Fibroblast of lung (primary cell): Measurements from ENCODE around the gene DOCK8. TPM values are rescaled to one million over a fixed set of nuclear protein-coding genes. Genes with fewer than 3 reads are reported as not detected.

Source experiments
- DNase-seq, 2 donors: peaks; one replicate each; pipeline versions ENCODE4 v3.0.0 to v3.0.0-alpha.2; 2010; ENCODE audit warnings: low read depth in 2 of 2
- H2AFZ ChIP-seq: 2 replicates; pipeline ENCODE4 v1.5.1; 2012; ENCODE audit warnings: low read length, control low read depth, inconsistent platforms
- H3K27ac ChIP-seq: 2 replicates; pipeline ENCODE4 v1.5.1; 2011; ENCODE audit warnings: low read length, control low read depth; ENCODE audit not compliant: insufficient read depth
- H3K27me3 ChIP-seq: 2 replicates; pipeline ENCODE4 v1.5.1; 2011; ENCODE audit warnings: mild to moderate bottlenecking, low read length; ENCODE audit not compliant: control insufficient read depth, insufficient read depth
- H3K36me3 ChIP-seq: 2 replicates; pipeline ENCODE4 v1.5.1; 2011; ENCODE audit warnings: low read length; ENCODE audit not compliant: control insufficient read depth, insufficient read depth
- H3K4me1 ChIP-seq: 2 replicates; pipeline ENCODE4 v1.5.1; 2011; ENCODE audit warnings: low read length; ENCODE audit not compliant: control insufficient read depth, insufficient read depth; ENCODE audit errors: extremely low read depth
- H3K4me2 ChIP-seq: 2 replicates; pipeline ENCODE4 v1.5.1; 2011; ENCODE audit warnings: low read length, control low read depth; ENCODE audit not compliant: insufficient read depth; ENCODE audit errors: extremely low read depth
- H3K4me3 ChIP-seq, 4 experiments: fragments of 200-600 bp in 1 of 4; sonication (generic) in 1 of 4; replicated peaks in 1 of 4; 2 replicates each; pipeline ENCODE4 v1.5.1; 2011 to 2016; ENCODE audit warnings: low read length in 4 of 4, low read depth in 3 of 4, mild to moderate bottlenecking in 3 of 4, control low read depth in 2 of 4, inconsistent platforms in 1 of 4, mixed read lengths in 1 of 4; ENCODE audit not compliant: insufficient read depth in 1 of 4; ENCODE audit errors: control extremely low read depth in 1 of 4
- H3K79me2 ChIP-seq: 2 replicates; pipeline ENCODE4 v1.5.1; 2012; ENCODE audit warnings: mild to moderate bottlenecking, low read length, inconsistent platforms; ENCODE audit not compliant: control insufficient read depth, insufficient read depth
- H3K9ac ChIP-seq: 2 replicates; pipeline ENCODE4 v1.5.1; 2011; ENCODE audit warnings: mild to moderate bottlenecking, low read length, control low read depth; ENCODE audit not compliant: insufficient read depth
- H3K9me3 ChIP-seq: 2 replicates; pipeline ENCODE4 v1.5.1; 2012; ENCODE audit warnings: low read depth, low read length; ENCODE audit not compliant: control insufficient read depth, insufficient read depth
- H4K20me1 ChIP-seq: 2 replicates; pipeline ENCODE4 v1.5.1; 2011; ENCODE audit warnings: low read length; ENCODE audit not compliant: control insufficient read depth, insufficient read depth; ENCODE audit errors: extremely low read depth
- EZH2 ChIP-seq: IDR thresholded peaks from 2 replicates; pipeline ENCODE4 v1.5.1; 2012; ENCODE audit warnings: low read length, control low read depth, mild to moderate bottlenecking; ENCODE audit errors: missing control alignments
- polyA plus RNA-seq, 2 donors: library from polyadenylated mRNA; depleted of rRNA in 1 of 2; stranded (reverse) in 1 of 2; unstranded in 1 of 2; fragments of >200 nt; gene quantifications; 2 replicates each; pipeline ENCODE4 v1.2.1, GENCODE V29; 2011 to 2012; ENCODE audit warnings: missing spikeins in 1 of 2
- total RNA-seq: library from RNA; depleted of rRNA; stranded (reverse); fragments of >200 nt; gene quantifications from 2 replicates; pipeline ENCODE4 v1.2.1, GENCODE V29; 2014
- TF ChIP-seq, protein P1 (sequence below), 2 donors: IDR thresholded peaks in 1 of 2; conservative IDR thresholded peaks in 1 of 2; 1 replicate in 1 of 2; 2 replicates in 1 of 2; pipeline ENCODE4 v1.5.1; 2011 to 2012; ENCODE audit warnings: low read length in 2 of 2, control low read depth in 1 of 2, inconsistent platforms in 1 of 2, low read depth in 1 of 2, mild to moderate bottlenecking in 1 of 2

DOCK8 gene
- total and polyA plus RNA-seq, 2 donors (not counting 1 experiment from before 2014, with no cell fraction given) = under 0.01 TPM; not detected in 1

DNA sequence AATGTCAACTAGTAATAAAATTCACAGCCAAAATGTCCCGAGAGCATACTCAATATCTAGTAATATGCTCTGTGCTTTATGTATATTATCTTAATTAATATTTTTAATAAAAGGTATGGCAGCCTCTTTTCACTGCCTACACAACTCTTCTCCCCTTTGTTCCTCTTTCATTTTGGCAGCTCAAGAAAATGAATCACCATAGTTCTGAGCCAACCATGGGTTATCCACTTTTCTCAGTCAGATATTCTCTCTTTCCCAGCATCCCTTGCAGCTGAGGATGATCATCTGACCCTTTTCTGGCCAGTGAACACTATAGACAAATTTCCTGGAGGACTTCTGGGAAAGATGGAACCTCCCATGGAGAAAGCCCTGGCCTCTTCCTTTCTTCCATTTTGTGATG, 8.2 kb upstream of the DOCK8 start:
- no peak for DNase-seq
- Histone ChIP-seq H3K4me1 (no peaks in the 10 kb centered on the region), H3K27ac (no peak overlapping the region), H2AFZ (no peak overlapping the region), H3K9me3 (no peaks in the 10 kb centered on the region), H3K4me3 (no peak overlapping the region), H3K79me2 (no peaks in the 10 kb centered on the region), H4K20me1 (no peaks in the 10 kb centered on the region), H3K27me3 (no peaks in the 10 kb centered on the region), H3K4me2 (no peak overlapping the region), H3K36me3 (no peaks in the 10 kb centered on the region), H3K9ac (no peak overlapping the region)
- TF ChIP-seq EZH2 = no peak
- TF ChIP-seq, protein P1, sequence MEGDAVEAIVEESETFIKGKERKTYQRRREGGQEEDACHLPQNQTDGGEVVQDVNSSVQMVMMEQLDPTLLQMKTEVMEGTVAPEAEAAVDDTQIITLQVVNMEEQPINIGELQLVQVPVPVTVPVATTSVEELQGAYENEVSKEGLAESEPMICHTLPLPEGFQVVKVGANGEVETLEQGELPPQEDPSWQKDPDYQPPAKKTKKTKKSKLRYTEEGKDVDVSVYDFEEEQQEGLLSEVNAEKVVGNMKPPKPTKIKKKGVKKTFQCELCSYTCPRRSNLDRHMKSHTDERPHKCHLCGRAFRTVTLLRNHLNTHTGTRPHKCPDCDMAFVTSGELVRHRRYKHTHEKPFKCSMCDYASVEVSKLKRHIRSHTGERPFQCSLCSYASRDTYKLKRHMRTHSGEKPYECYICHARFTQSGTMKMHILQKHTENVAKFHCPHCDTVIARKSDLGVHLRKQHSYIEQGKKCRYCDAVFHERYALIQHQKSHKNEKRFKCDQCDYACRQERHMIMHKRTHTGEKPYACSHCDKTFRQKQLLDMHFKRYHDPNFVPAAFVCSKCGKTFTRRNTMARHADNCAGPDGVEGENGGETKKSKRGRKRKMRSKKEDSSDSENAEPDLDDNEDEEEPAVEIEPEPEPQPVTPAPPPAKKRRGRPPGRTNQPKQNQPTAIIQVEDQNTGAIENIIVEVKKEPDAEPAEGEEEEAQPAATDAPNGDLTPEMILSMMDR (conservative IDR thresholded peaks at IDR 0.05 in 1 of 2, IDR thresholded peaks at IDR 0.05 in 1 of 2; ENCODE audit: low read depth in 1 of 2, low read length in 2 of 2) = no peak

DNA sequence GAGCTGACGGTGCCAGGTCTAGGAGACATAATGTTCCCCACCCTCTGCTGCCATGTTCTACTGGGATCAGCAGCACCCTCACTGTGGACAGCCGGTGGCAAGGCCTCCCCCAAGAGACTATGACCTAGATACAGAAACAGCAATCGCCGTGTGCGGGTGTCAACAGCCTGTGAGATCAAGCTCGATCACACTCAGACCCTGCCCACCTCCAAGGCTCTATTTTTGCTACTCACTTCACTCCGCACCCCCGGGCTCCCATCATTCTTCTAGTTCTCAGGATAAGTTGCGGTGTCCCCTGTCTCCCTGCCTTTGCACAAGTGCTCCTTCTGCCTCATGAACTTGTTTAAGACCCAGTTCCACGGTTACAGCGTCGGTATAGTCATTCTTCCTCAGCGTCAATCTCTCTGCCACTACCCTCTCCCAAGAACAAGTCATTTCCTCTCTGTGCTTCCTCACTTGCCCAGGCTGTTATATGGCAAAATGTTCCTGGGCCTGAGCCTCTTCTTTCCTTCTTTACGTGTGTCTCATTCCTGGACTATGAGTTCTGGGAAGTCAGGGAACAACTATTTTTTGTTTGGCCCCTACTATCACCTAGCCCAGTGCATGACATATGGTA, 5.4 kb upstream of the DOCK8 start:
- no peak for TF ChIP-seq EZH2
- TF ChIP-seq, protein P1 (conservative IDR thresholded peaks at IDR 0.05 in 1 of 2, IDR thresholded peaks at IDR 0.05 in 1 of 2; ENCODE audit: low read depth in 1 of 2, low read length in 2 of 2) = no peak

DNA sequence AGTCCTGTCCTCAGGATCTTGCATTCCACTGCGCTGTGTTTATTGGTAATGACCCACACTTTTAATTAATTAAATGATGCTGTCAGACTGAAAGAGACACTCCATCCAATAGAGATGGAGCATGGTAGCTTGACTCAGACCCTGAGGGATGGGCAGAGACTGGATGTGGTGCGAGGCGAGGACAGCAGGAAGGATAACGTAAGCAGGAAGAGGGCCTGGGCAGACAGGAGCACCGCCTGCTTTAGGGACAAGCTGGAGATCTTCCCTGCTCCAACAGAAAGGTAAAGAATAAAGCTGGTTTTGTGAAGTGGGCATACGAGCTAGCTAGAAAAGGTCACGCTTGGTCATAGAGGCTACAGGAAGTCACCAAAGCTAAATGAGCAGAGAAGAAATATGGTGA, 3.6 kb upstream of the DOCK8 start:
- Histone ChIP-seq H3K36me3 (no peaks in the 10 kb centered on the region), H3K27me3 (peaks cover 9% of the 10 kb centered on the region), H4K20me1 (no peaks in the 10 kb centered on the region), H3K79me2 (no peaks in the 10 kb centered on the region), H3K4me2 (no peak overlapping the region), H3K27ac (no peak overlapping the region), H3K9me3 (no peaks in the 10 kb centered on the region), H3K4me1 (no peaks in the 10 kb centered on the region), H2AFZ (no peak overlapping the region), H3K9ac (no peak overlapping the region), H3K4me3 (no peak overlapping the region)
- DNase-seq = no peak
- TF ChIP-seq EZH2 = no peak
- TF ChIP-seq, protein P1 (conservative IDR thresholded peaks at IDR 0.05 in 1 of 2, IDR thresholded peaks at IDR 0.05 in 1 of 2; ENCODE audit: low read depth in 1 of 2, low read length in 2 of 2) = no peak

More for the DNA sequence above, 5.4 kb upstream of the DOCK8 start:
- no peak overlapping the region for H3K4me2 ChIP-seq
- H3K27ac ChIP-seq = no peak overlapping the region
- H2AFZ ChIP-seq = no peak overlapping the region
- no peaks in the 10 kb centered on the region for H4K20me1 ChIP-seq
- H3K4me3 ChIP-seq = no peak overlapping the region
- H3K27me3 ChIP-seq = no peaks in the 10 kb centered on the region
- no peaks in the 10 kb centered on the region for H3K36me3 ChIP-seq
- no peak for DNase-seq
- H3K9ac ChIP-seq = no peak overlapping the region
- H3K9me3 ChIP-seq = no peaks in the 10 kb centered on the region
- no peaks in the 10 kb centered on the region for H3K79me2 ChIP-seq
- no peaks in the 10 kb centered on the region for H3K4me1 ChIP-seq
